PC-9 (cell line): ENCODE measurements around the gene ZKSCAN4.

Experiments
- CTCF ChIP-seq: fragments of 200-600 bp; sonication (generic); conservative IDR thresholded peaks from 2 replicates; pipeline ENCODE4 v1.6.1; 2017; ENCODE audit warnings: mixed run types, antibody characterized with exemption, mild to moderate bottlenecking, moderate library complexity
- EZH2 ChIP-seq: fragments of 200-600 bp; sonication (generic); IDR thresholded peaks from 2 replicates; pipeline ENCODE4 v1.8.0; 2017; ENCODE audit warnings: antibody characterized with exemption, low read depth

- TF ChIP-seq CTCF (no peak), EZH2 (no peak)
Measured at GRCh38 chr6:28225056-28225834, 26.8 kb downstream of the ZKSCAN4 start, which contains the start of gene ZSCAN9.
